Measurements from ENCODE around the gene LIMS1. TPM values are rescaled to one million over a fixed set of nuclear protein-coding genes. Genes with fewer than 3 reads are reported as not detected.

Gene LIMS1
- total and polyA plus RNA-seq, 5 experiments from 2014 or later = 20.9 to 25.9 (median 21.9) TPM

DNA sequence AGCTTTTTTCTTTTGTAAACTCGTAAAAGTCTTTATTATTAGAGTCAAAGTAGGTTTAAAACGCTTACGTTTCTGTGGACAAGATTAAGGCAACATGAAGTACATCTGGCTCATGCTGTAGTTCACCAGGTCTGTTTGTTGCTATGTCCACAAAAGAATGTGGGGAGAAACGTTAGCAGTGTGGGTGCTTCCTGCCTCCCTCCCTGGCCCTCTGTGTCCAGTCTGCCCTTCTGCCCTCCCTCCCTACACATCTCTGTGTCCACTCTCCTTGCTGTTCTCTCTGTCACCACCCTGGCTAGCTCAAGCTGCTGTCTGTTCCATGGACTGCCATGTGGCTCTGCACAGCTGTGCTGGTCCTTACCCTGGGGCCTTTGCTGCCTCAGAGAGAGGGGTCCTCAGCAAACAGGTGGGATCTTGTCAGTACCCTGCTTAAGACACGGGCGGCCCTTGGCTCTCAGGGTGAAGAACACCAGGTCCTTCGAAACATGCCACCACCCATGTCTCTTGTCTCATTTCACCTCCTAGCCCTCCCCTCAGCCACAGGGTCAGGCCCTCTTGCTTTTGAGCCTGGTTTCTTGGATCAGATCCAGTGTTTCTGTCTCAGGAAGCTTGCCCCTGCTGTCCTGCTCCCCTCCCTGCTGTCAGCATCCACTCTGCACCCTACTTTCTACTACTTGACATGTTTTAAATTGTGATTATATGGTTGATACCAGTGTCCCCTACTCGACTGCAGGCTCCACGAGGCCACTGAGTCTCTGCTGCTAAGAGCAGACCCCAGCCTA, 79.2 kb downstream of the LIMS1 start:
- POLR2A ChIA-PET = no interaction called here
- DNase-seq (no peak), ATAC-seq (no peak)
- Mint-ChIP-seq H3K36me3 (no peaks in the 10 kb centered on the region), H3K4me3 (peak overlapping the region in 1 of 10 donors; percentile 6), H3K4me1 (peaks cover 29 to 75% (median 45%) of the 10 kb centered on the region in 4 donors), H3K27me3 (no peaks in the 10 kb centered on the region), H3K27ac (peak overlapping the region in 8 of 10 donors; percentile 7 to 78 (median 67)), H3K9me3 (no peaks in the 10 kb centered on the region)

DNA sequence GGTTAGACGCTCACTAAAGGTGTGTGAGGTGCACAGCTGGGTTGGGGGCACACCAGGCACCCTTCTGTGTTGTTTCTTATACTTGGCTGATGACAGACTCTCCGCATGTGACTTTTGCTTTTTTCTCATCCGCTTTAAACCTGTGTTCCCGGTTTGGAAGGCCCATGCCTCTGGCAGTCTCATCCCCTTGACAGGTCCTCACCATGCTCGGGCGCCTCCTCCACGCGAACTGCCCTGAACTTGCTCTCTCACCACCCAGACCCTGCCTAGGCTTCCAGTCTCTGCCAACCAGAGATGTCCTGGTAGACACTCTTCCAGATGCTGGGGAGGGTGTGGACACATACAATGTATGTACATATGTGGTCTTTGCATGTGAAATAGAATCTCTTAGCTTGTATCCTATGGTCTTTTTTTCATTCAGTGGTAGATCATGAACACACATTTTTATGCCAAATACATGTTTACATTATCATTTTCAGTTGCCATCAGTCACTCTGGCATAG, 79.8 kb downstream of the LIMS1 start:
- ATAC-seq = no peak
- Mint-ChIP-seq H3K27ac (peak overlapping the region in 7 of 10 donors; percentile 7 to 75 (median 33)), H3K36me3 (no peaks in the 10 kb centered on the region), H3K4me1 (peaks cover 25 to 75% (median 50%) of the 10 kb centered on the region in 4 donors), H3K27me3 (no peaks in the 10 kb centered on the region), H3K4me3 (no peak overlapping the region), H3K9me3 (no peaks in the 10 kb centered on the region)
- POLR2A ChIA-PET = interaction anchor here (1.2 kb wide), 1 partner anchor 19 kb away, joined by 3 read pairs; no protein-coding TSS in a partner anchor
- DNase-seq = no peak

DNA sequence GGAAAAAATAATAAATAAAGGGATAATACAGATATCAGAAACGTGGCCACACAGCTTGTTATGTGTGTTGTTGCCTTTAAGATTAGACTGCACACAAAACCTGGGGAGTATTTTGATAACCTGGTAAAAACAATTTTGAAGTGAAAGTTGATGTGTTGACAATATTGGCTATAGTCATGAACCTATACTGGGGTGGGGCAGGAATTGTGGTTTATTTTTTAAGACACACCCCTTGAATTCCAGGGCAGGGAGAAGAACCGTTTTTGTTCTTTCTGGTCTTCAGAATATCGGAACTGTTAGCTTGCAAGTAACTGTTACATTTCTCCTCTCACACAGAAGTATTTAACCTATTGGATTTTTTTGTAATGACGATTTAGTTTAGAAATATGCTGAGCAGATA, 80.4 kb downstream of the LIMS1 start:
- Mint-ChIP-seq H3K4me3 (no peak overlapping the region), H3K4me1 (peaks cover 25 to 75% (median 53%) of the 10 kb centered on the region in 4 donors)
- POLR2A ChIA-PET = interaction anchor here (1.2 kb wide), 1 partner anchor 18 kb away, joined by 3 read pairs; no protein-coding TSS in a partner anchor

DNA sequence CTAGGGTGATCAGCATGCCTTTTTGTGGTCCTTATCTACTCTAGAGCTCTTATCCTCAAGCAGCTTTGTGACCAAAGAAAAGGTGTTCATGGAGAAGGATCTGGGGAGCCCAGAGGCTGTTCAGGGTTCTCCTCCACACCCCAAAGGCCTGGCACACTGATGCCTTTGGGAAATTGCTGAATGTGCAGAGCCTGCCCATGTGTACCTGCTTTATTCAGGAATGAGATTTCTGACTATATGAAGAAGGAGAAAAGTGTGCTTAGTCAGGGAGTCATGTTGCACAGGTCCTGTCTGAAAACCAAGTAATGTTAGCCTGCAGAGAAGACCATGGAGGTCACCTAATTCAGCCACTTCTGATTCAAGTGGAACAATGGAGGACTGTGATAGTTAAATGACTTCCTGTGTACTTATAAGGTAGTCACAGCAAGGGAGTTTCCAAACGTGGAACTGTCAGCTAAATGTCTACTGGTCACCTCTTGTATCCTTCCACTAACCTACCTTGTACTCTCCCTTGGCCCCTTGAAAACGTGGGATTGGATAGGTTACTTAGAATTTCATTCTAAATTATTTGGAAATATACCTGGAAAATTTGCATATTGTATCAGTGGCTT, 81.3 kb downstream of the LIMS1 start:
- no peaks in the 10 kb centered on the region for H3K36me3 Mint-ChIP-seq
- H3K9me3 Mint-ChIP-seq = no peaks in the 10 kb centered on the region
- POLR2A ChIA-PET = no interaction called here
- peaks cover 29 to 80% (median 62%) of the 10 kb centered on the region in 4 donors for H3K4me1 Mint-ChIP-seq
- DNase-seq (no peak), ATAC-seq (no peak)
- no peak overlapping the region for H3K4me3 Mint-ChIP-seq
- no peaks in the 10 kb centered on the region for H3K27me3 Mint-ChIP-seq
- H3K27ac Mint-ChIP-seq = peak overlapping the region in 6 of 10 donors; percentile 15 to 76 (median 64)

More for the DNA sequence above, 80.4 kb downstream of the LIMS1 start:
- H3K9me3 Mint-ChIP-seq = no peaks in the 10 kb centered on the region
- H3K27ac Mint-ChIP-seq = peak overlapping the region in 2 of 10 donors; percentile 74 to 75
- H3K36me3 Mint-ChIP-seq = no peaks in the 10 kb centered on the region
- no peaks in the 10 kb centered on the region for H3K27me3 Mint-ChIP-seq
- DNase-seq (no peak), ATAC-seq (no peak)

DNA sequence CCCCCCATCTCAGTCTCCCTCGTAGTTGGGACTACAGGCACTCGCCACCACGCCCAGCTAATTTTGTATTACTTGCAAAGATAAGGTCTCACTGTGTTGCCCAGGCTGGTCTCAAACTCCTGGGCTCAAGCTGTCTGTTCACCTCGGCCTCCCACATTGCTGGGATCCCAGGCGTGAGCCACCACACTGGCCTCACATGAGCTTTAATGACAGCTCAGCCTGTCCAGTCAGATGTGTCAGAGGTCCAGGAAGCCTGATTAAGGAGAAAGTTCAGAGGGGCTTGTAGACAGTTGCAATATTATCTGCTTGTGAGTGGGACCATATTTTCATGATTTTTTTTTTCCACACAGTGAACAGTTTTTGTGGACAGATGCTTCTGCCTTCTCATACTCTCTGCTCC, 82.0 kb downstream of the LIMS1 start:
- Mint-ChIP-seq H3K27ac (peak overlapping the region in 3 of 10 donors; percentile 49 to 71 (median 62)), H3K36me3 (no peaks in the 10 kb centered on the region), H3K9me3 (no peaks in the 10 kb centered on the region), H3K4me1 (peaks cover 33 to 81% (median 69%) of the 10 kb centered on the region in 4 donors), H3K4me3 (no peak overlapping the region), H3K27me3 (no peaks in the 10 kb centered on the region)
- POLR2A ChIA-PET = no interaction called here
- no peak for DNase-seq
- no peak for ATAC-seq

DNA sequence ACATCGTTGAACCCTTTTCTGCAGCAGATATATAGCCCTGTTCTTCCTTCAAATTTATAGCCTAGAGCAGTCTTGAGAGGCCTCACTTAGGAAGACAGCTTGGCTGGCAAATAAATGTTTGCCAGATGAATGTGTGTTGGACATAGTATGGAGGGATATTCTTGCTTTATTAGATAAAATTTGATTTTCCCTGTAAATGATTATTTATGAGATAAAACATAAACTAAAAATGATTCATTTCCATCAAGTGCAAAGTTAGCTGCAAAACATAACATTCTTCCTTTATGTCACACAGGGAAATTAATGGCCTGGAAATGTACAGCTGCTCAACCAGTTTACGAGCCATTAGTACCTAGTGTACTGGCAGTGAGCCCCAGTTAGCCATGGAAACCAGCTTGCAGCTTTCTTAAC, 82.5 kb downstream of the LIMS1 start:
- peaks cover 35 to 82% (median 73%) of the 10 kb centered on the region in 4 donors for H3K4me1 Mint-ChIP-seq
- no peaks in the 10 kb centered on the region for H3K9me3 Mint-ChIP-seq
- H3K27me3 Mint-ChIP-seq = no peaks in the 10 kb centered on the region
- ATAC-seq (no peak), DNase-seq (no peak)
- no peak overlapping the region for H3K27ac Mint-ChIP-seq
- no peak overlapping the region for H3K4me3 Mint-ChIP-seq
- no peaks in the 10 kb centered on the region for H3K36me3 Mint-ChIP-seq
- POLR2A ChIA-PET = interaction anchor here (0.8 to 1.0 kb wide), 2 partner anchors 19 to 82 kb away, joined by 3 to 4 read pairs; partner anchors contain the start of gene LIMS1

DNA sequence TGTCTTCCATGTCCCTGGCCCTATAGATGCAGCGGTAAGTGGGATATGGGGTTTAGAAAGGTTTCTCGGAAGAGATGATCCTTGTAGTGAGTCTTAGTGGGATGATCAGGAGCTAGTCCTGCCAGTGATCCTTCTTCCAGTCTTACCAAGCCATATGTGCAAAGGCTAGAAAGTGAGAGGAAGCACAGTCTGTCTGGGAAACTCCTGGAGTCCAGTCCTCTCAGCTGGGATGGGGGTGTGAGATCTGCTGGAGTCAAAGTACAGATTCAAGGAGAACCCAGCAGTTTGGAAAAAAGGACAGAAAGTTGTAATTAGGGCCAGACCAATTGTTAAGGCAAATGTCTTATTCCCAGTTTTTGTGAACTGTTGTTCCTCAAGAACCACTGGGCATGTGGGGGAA, 83.3 kb downstream of the LIMS1 start:
- peak overlapping the region in 4 of 10 donors; percentile 0 to 34 (median 8) for H3K4me3 Mint-ChIP-seq
- POLR2A ChIA-PET = interaction anchor here (0.7 to 1.0 kb wide), 3 partner anchors 12 to 83 kb away, joined by 3 to 4 read pairs (median 3); partner anchors contain the start of gene LIMS1
- ATAC-seq (no peak), DNase-seq (no peak)
- H3K36me3 Mint-ChIP-seq = no peaks in the 10 kb centered on the region
- H3K4me1 Mint-ChIP-seq = peaks cover 31 to 84% (median 74%) of the 10 kb centered on the region in 4 donors
- no peaks in the 10 kb centered on the region for H3K27me3 Mint-ChIP-seq
- H3K27ac Mint-ChIP-seq = peak overlapping the region; percentile 80 to 97 (median 86)
- H3K9me3 Mint-ChIP-seq = no peaks in the 10 kb centered on the region

DNA sequence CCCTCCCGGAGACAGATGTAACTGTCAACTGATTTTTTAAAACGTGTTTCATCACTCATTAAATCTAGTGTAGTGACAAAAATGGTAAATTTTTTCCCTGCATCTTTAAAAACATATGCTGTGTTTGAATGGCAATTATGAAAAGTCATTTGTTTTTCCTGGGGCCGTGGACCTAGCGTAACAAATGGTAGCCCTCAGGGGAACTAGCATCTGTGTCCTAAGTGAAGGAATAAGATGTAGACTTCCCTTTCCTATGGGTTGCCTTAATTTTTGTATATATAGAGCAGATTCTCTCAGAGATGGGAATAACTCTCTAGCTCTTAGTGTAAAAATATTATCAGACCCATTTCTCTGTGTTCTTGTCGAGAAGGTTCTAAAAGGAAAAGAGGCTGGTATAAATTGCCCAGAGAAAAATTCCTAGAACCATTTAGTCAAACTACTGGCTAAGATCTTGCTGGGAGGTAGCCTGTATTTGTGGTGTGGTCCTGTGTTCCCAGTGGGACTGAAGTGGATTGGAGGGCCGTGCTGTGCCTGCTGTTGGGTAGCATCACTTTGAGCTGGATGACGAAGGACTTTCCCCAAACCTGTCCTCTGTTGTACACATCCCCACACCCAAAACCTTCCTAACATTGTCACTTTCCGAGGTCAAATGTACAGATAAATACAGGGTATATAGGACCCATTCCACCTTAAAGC, 85.8 kb downstream of the LIMS1 start:
- POLR2A ChIA-PET = interaction anchor here (1.3 to 2.1 kb wide), 3 partner anchors 9 to 86 kb away, joined by 3 to 7 read pairs (median 5); partner anchors contain the start of gene LIMS1
- H3K27me3 Mint-ChIP-seq = no peaks in the 10 kb centered on the region
- DNase-seq = no peak
- H3K27ac Mint-ChIP-seq = peak overlapping the region; percentile 83 to 97 (median 92)
- peaks cover 22 to 75% (median 67%) of the 10 kb centered on the region in 4 donors for H3K4me1 Mint-ChIP-seq
- H3K4me3 Mint-ChIP-seq = peak overlapping the region in 9 of 10 donors; percentile 22 to 90 (median 79)
- H3K9me3 Mint-ChIP-seq = no peaks in the 10 kb centered on the region
- no peak for ATAC-seq
- no peaks in the 10 kb centered on the region for H3K36me3 Mint-ChIP-seq

DNA sequence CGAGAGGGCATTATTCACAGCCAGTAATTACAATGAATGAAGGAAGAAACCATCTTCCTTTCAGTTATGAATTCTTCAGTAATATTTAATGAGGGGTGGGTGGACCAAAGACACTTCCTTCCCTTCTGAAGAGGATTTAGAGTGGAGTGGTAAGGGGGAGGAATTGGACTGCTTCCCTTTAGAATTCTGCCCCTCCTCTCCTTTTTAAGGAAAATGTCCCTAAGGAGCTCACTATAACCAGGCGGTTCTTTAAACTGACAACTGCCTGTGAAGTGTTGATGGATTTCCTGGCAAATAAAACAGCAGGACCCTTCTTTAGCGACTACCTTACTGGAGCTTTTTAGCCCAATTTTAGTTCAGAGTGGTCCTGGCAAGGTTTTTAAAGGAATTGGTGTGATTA, 86.4 kb downstream of the LIMS1 start:
- H3K27me3 Mint-ChIP-seq = no peaks in the 10 kb centered on the region
- H3K4me1 Mint-ChIP-seq = peaks cover 21 to 74% (median 66%) of the 10 kb centered on the region in 4 donors
- peak overlapping the region; percentile 76 to 91 (median 86) for H3K4me3 Mint-ChIP-seq
- no peak for DNase-seq
- peak overlapping the region; percentile 83 to 97 (median 92) for H3K27ac Mint-ChIP-seq
- H3K9me3 Mint-ChIP-seq = no peaks in the 10 kb centered on the region
- H3K36me3 Mint-ChIP-seq = no peaks in the 10 kb centered on the region
- POLR2A ChIA-PET = interaction anchor here (0.7 to 1.6 kb wide), 6 partner anchors 9 to 87 kb away, joined by 3 to 7 read pairs (median 4); partner anchors contain the start of gene LIMS1
- peak; percentile 1 to 5 for ATAC-seq

DNA sequence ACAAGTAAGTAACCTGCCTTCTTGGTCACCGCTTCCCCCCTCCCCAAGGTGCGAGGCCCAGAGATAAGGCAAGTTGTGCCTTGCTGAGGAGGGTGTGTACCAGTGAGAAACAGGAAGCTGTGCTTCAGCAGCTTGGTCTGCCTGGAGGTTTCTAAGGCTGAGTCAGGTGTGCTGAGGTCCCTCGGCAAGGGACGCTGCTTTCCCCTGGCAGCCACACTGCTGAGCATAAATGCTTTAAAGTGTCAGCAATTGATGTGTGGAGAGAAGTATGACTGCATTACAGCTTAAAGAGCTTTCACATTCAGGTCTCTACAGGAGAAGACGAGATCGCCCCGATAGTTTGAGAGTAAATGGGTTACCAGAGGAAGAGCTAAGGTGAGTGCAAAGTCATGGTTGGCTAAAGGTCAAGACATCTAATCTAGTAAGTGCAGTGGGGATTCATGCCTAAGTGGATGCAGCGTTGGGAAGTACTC, 86.9 kb downstream of the LIMS1 start:
- POLR2A ChIA-PET = interaction anchor here (0.7 to 1.6 kb wide), 6 partner anchors 8 to 87 kb away, joined by 3 to 7 read pairs (median 4); partner anchors contain the start of gene LIMS1
- peaks cover 18 to 75% (median 65%) of the 10 kb centered on the region in 4 donors for H3K4me1 Mint-ChIP-seq
- DNase-seq (peak; percentile 38 to 82 (median 67)), ATAC-seq (peak; percentile 97)
- H3K4me3 Mint-ChIP-seq = peak overlapping the region; percentile 76 to 91 (median 86)
- H3K27ac Mint-ChIP-seq = peak overlapping the region; percentile 83 to 97 (median 92)
- H3K9me3 Mint-ChIP-seq = no peaks in the 10 kb centered on the region
- no peaks in the 10 kb centered on the region for H3K27me3 Mint-ChIP-seq
- H3K36me3 Mint-ChIP-seq = no peaks in the 10 kb centered on the region

DNA sequence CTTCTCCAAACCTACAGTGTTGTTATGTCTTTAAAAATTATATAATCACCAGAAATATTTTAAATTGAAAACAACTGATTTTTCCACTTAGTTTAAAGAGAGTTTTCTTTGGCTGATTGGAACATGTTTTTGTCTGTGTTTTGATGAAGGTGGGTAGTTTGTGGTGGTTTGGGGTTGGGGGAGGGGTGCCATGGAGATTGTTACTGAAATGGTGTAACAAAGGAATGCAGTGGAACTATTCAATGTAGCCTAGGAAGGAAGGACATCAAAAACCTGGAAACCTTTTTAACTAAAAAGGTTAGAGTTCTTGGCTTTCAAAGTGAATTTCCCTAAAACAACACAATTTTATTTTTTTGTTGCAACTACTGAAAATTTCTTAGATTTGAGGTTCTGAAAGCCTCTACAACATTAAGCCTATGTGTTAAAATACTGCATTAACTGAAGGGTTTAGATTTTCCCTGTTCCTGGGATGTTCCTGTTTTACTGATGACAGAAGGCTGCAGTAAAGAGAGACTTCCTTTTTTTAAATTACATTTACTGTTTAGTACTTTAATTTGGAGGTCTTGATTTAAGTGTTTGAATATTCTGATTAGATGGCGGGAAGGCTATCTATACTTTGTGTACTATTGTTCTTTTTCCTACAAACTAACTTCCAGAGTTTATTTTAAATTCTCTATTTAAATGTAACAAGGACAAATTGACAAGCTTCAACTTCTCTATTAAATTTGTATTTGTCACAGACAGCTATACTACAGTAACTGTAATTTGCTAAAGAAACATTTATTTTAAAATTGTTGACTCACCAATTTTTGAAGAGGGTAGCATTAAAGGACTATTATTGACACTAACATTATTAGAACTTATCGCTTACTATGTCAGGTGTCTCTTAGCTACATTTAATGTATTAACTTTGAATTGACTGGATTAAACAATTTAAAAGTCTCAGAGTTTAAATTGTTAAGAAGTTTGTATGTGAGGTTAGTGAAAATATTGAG, 87.7 kb downstream of the LIMS1 start:
- Mint-ChIP-seq H3K4me3 (peak overlapping the region; percentile 76 to 91 (median 86)), H3K27me3 (no peaks in the 10 kb centered on the region), H3K9me3 (no peaks in the 10 kb centered on the region), H3K4me1 (peaks cover 18 to 79% (median 66%) of the 10 kb centered on the region in 4 donors), H3K36me3 (no peaks in the 10 kb centered on the region), H3K27ac (peak overlapping the region; percentile 83 to 97 (median 92))
- ATAC-seq (no peak), DNase-seq (peak in 2 of 10 donors; percentile 19 to 25)
- POLR2A ChIA-PET = interaction anchor here (1.0 to 1.6 kb wide), 5 partner anchors 8 to 88 kb away, joined by 3 to 7 read pairs (median 4); partner anchors contain the start of gene LIMS1

Measured in naive thymus-derived CD8-positive, alpha-beta T cell (primary cell).